ENCODE data around the gene IQCE.

IQCE gene

DNA sequence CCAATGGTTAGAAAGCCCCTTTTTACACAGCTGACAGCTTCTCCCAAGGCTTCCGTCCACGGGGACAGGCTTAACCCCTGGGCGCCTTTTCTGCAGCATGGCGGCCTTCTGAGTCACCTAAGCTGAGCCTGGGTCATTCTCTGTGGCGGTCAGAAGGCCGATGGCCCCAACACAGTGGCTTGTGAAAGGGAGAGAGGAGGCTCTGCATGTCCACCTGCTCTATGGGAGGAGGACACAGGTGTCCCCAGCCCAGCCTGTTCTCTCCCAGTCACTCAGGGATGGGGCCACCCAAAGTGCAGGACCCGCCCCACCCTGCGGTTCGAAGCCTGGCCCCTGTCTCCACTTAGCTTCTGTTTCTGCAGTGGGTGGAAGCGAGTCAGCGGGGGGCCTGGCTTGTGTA lies 52.6 kb downstream of the IQCE start:
- TF ChIP-seq POLR2A (IDR thresholded peaks at IDR 0.05; ENCODE audit: low read length) (no peak), GATA1 (IDR thresholded peaks at IDR 0.05; ENCODE audit: low read depth, low read length) (no peak)

DNA sequence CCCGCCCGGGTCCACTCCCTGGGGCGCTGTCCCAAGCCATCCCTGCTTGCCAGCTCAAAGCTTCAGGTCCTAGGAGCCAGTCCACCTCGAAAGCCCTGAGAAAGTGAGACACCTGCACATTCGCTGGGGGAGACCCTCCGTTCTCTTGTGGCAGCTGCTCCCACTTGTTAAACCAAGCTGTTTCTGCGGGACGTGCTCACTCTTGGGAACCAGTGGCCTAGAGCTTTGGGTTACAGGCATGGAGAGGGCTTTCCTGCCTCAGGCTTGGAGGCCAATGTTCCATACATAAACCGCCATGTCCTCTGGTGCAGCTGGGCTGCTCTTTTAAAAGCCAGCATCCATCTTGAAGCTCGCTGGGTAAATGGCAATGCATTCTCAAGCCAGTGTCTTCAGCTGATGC lies 53.1 kb downstream of the IQCE start:
- DNase-seq: no peak
- TF ChIP-seq GATA1 (IDR thresholded peaks at IDR 0.05; ENCODE audit: low read depth, low read length) (no peak), POLR2A (IDR thresholded peaks at IDR 0.05; ENCODE audit: low read length) (no peak)

More for the DNA sequence above, 52.6 kb downstream of the IQCE start:
- DNase-seq: no peak

DNA sequence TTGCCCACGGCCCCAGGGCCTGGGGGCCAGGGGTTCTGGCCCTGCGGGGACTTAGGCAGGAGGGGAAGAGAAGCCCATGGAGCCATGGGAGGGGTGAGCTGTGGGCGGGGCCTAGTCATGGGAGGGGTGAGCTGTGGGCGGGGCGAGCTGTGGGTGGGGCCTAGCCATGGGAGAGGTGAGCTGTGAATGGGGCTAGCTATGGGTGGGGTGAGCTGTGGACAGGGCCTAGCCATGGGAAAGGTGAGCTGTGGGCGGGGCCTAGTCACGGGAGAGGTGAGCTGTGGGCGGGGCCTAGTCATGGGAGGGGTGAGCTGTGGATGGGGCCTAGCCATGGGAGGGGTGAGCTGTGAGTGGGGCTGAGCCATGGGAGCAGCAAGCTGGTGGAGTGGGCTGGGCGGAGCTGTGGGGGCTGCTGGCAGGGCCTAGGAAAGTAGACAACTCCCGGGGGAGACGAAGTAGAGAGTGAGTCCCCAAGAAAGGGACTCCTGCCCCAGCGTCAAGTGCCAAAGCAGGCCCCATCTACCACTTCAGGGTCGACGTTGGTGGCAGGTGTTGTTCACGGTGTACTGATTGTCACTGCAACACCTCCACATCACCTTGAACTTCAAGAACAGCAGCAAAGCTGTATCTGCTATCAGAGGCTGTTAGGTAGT lies 53.8 kb downstream of the IQCE start:
- DNase-seq: peak in 1 of 2 experiments; percentile 17
- TF ChIP-seq POLR2A (IDR thresholded peaks at IDR 0.05; ENCODE audit: low read length): no peak
- TF ChIP-seq GATA1 (IDR thresholded peaks at IDR 0.05; ENCODE audit: low read depth, low read length): no peak

DNA sequence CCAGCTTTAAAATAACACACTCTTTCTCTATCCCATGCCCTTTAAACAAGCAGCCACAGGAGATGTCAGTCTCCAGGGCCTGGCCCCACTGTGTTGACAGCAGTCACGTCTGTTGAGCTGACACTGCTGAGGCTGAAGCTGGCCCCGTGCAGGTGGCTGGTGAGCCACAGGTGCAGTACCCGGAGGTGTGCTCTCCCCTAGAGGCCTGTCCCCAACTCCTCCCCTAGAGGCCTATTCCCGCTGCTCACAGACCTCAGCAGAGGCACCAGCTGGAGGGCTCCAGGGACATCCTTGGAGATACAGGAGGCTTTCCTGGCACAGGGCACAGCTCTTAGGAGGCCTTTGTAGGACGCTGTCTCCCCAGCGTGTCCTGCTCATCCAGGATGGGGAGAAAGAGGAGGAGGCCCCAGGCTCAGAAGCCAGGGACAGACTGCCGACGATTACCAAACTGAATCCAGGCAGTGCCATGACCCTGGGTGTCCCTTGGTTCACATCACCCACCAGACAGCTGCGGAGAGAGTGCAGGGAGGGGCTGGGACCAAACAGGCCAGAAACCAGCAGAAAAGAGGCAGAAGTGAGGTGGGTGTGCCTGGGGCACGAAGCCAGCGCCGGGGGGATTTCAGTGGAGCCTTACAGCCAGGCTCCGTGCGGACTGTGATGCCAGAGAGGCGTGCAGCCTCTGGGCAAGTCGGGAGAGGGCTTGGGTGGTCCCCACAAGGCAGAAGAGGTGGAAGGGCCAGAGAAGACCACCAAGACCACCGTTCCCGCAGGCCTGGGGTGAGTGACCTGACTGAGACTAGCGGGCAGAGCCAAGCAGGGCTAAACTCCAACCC lies 54.5 kb downstream of the IQCE start:
- TF ChIP-seq POLR2A (IDR thresholded peaks at IDR 0.05; ENCODE audit: low read length) (no peak), GATA1 (IDR thresholded peaks at IDR 0.05; ENCODE audit: low read depth, low read length) (no peak)
- no peak for DNase-seq

DNA sequence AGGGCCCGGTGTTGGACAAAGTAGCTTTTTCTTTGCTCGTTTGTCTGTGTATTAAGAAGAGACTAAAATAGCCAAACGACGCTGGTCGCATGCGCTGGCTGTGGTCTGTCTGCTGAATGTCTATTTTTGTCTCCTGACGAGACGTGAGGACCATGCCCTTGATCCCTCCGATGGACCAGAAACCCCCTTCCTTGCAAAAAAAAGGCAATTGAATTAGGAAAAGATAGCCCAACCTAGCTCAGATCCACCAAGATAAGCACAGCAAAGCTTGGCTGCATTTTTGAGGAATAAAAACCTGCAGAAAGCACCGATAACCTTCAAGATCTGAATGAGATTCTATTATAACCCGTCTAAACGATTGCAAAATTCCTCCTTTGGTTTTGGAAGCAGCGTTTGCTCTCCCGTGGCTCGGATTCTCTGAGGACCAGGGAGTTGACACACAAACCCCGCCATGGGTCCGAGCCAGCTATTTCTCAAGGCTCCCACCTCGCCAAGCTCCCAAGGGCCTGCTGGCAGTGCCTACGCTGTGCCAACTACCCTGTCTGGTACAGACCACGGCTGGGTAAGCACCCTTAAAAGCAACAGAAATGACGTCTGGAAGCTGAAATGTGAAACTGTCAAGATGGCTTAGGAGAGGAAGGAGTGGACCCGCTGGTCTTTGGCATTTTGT lies 55.3 kb downstream of the IQCE start:
- no peak for DNase-seq

DNA sequence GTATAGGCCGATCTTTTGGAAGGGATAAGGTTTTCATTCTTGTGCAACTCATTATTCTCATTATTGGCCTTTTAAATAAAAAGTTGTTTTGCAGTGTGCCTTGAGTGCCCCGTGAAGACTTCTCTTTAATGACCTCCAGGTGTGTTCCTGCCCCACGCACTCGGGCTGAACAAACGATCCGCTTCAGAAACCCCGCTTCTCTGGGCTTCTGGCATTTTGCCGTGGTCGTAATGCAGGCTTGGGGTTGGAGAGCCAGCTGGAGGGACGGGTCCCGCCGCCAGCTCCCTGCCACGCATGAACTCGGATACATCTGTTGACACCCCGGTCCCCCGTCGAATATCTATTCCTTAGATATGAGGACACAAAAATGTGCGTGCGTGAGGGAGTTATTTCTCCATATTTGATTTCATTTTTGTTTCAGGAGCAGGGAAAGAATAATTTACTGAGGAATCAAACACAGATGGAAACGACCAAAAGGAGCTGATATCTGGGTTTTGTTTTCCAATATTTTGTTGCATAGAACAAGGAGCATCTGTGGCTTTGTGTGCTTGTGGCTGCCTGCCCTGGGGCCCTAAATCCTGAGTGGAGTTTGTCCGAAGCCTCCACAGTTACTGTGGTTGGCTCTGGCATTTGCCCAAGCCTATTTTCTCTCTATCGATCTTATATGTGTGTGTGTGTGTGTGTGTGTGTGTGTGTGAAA lies 56.0 kb downstream of the IQCE start:
- DNase-seq: no peak
- TF ChIP-seq GATA1 (IDR thresholded peaks at IDR 0.05; ENCODE audit: low read depth, low read length) (no peak), POLR2A (IDR thresholded peaks at IDR 0.05; ENCODE audit: low read length) (no peak)

More for the DNA sequence above, 55.3 kb downstream of the IQCE start:
- TF ChIP-seq GATA1 (IDR thresholded peaks at IDR 0.05; ENCODE audit: low read depth, low read length): no peak
- no peak for TF ChIP-seq POLR2A (IDR thresholded peaks at IDR 0.05; ENCODE audit: low read length)

DNA sequence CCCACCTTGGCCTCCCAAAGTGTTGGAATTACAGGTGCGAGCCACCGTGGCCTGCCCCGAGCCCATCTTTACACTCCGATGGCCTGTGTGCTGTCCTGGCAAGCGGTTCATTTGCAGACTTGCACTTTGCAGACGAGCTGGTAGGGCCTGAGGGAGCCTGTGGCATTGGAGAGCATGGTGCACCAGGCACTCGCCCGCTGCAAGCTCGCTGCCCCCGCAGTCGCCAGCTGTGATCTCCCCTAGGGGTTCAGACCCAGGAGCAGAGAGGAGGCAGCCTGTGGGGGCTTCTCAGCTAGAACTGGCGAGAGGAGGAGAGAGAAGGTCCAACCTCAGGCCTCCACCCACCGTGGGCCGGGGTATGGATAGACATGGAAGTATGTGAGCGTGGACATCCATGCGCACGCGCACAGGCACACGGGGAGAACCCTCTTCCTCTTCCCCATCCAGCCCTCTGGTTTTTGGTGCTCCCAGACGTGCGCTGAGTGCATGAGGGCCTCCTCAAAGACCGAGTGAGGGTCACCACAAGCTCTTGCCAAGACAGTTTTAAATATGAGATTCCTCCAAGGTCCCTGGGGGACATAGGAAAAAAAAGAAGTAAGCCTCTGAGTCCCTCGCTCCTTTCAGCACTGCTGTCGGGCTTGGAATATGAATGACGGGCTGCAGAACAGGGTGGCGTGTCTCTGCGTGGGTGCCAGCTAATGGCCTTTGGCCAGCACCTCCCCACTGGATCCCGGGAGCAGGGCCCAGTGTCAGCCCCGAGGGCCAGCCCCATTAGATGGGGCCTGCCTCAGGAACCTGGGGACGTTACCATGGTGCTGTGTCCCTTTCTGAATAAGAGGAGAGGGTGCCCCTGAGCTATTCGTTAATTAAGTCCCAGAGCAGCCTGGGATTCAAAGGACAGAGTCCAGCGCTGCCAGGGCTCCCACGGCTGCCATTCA lies 57.9 kb downstream of the IQCE start:
- no peak for DNase-seq
- no peak for TF ChIP-seq GATA1 (IDR thresholded peaks at IDR 0.05; ENCODE audit: low read depth, low read length)
- no peak for TF ChIP-seq POLR2A (IDR thresholded peaks at IDR 0.05; ENCODE audit: low read length)

DNA sequence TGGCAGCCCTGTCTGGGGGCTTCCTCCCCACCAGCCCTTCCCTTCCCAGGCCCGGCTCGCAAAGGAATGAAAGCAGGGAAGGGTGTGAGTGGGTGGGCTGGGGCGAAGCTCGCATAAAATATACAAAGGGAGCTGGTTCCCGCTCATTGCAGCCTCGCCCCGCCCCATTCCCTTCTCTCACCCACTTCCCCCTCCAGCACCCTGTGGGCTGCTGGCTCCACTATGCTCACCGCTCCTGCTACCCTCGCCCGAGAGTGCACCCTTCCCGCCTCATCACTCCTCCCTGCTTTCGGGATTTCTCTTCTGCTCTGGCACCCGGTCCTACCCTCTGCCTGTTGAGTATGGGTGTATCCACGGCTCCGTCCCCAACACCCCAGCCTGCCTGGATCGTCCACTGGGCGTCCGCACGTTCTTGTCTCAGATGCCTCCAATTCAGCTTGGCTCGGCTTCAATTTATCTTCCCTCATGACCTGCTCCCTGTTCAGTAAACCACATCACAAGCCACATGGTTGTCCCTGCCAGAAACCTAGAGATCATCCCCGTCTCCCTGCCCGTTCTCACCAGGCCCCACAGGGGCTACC lies 58.6 kb downstream of the IQCE start:
- DNase-seq: no peak
- TF ChIP-seq POLR2A (IDR thresholded peaks at IDR 0.05; ENCODE audit: low read length) (no peak), GATA1 (IDR thresholded peaks at IDR 0.05; ENCODE audit: low read depth, low read length) (no peak)

DNA sequence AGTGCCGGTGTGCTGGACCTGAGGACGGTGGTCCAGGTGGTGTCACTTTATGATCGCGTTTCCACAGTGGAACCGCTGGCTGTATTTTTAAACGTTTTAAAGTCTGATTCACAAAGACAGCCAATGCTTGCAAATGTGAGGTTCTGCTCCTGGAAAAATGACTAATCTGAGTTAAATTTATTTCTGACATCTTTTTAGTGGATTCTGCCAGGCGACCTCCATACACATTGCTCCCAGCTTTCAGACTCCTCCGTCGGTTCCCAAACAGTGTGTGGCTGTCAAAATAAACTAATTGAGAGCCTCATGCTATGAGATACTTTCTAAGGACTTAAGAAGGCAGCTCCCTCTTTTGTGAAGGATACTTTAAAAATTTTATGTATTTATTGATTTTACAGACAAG lies 60.3 kb downstream of the IQCE start:
- DNase-seq: no peak
- TF ChIP-seq GATA1 (IDR thresholded peaks at IDR 0.05; ENCODE audit: low read depth, low read length) (no peak), POLR2A (IDR thresholded peaks at IDR 0.05; ENCODE audit: low read length) (no peak)

DNA sequence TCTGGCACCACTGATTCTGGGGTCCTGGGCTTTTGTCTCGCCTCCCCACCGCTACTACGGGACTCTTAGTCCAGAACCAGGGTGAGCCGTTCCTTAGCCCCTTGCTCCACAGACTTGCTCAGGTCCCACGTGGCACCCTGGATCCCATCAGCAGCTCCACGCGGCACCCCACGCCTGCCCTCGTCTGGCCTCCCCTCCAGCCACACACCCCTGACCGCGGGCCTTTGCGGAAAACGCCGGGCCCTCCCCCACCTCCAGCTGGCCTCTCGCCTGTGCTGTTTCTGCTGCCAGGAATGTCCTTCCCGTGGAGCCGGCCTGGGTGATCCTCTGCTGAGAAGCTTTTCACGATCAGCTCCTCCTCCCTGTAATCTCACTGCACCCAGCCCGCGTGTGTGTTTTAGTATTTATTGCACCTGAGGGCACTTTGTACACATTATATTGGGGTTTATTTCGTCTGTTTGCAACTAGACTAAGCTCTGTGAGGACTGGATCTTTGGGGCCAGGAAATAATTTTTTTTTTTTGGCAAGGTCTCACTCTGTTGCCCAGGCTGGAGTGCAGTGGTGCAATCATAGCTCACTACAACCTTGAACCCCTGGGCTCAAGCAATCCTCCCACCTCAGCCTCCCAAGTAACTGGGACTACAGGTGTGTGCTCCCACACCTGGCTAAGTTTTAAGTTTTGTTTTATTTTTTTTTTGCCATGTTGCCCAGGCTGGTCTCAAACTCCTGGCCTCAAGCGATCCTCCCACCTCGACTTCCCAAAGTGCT lies 62.5 kb downstream of the IQCE start:
- no peak for TF ChIP-seq POLR2A (IDR thresholded peaks at IDR 0.05; ENCODE audit: low read length)
- no peak for TF ChIP-seq GATA1 (IDR thresholded peaks at IDR 0.05; ENCODE audit: low read depth, low read length)
- DNase-seq: no peak

DNA sequence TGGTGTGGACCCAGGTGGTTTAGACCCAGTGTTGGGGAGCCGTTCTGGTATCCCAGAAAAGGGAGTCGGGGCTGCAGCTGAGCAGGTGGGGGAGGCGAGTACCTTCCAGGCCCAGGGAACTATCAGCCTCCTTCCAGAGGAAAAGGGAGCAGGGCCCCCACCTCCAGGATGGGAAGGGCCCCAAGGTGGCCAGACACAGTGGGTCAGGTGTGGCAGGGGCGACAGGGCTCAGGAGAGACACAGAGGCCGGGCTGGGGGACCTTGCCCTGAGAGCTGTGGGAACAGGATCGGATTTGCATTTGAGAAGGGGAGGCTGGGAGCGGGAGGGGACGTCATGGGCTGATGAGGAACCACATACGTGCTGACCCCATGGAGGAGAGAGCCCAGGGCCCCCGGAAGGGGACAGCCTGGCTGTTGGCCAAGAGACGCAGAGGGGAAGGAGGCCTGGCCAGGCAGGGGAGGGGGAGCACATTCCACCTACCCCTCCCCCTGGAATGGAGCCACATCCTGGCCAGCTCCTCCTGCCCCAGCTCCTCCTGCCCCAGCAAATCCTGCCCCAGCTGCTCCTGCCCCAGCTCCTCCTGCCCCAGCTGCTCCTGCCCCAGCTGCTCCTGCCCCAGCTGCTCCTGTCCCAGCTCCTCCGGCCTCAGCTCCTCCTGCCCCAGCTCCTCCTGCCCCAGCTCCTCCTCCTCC lies 63.3 kb downstream of the IQCE start:
- TF ChIP-seq GATA1 (IDR thresholded peaks at IDR 0.05; ENCODE audit: low read depth, low read length) (no peak), POLR2A (IDR thresholded peaks at IDR 0.05; ENCODE audit: low read length) (no peak)
- no peak for DNase-seq

Measured in erythroblast (primary cell).